Measurements from ENCODE around the gene MIS18A.

- TF ChIP-seq POLR2A (IDR thresholded peaks at IDR 0.05; ENCODE audit: low read depth, low read length) (no peak), POLR2AphosphoS5 (IDR thresholded peaks at IDR 0.05; ENCODE audit: low read depth, low read length) (no peak), TAF1 (IDR thresholded peaks at IDR 0.05; ENCODE audit: borderline replicate concordance, low read depth, low read length) (no peak)
Measured at GRCh38 chr21:32245971-32246370, 32.9 kb downstream of the MIS18A start.
